Activated CD4-positive, alpha-beta T cell treated with anti-CD3 and anti-CD28 coated beads, Interleukin-2, amount 50 U/mL, for 24 hours (primary cell): Measurements from ENCODE around the gene ADAM33.

Experiments
- DNase-seq, 2 donors: peaks; one replicate each; pipeline ENCODE4 v3.0.0-alpha.2; 2020; ENCODE audit warnings: low read depth in 1 of 2, low spot score in 1 of 2

Gene ADAM33

DNA sequence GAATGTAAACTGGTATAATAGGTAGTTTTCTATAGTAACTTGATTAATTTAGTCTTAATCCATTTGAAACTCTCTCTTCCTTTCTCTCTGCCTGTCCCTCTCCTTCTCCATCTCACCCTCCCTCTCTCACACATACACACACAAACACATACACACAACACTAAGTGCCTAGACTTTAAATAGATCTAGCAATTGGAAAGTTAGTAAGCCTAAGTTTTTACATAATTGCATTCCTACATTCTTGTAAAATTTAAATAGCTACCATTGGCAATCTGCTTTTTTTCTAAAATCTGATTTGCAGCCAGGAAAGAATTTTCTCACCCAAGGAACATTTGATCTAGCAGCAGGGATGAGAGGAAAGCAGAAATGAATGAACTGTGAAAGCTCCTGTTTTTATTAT, 34.3 kb downstream of the ADAM33 start:
- DNase-seq = no peak

DNA sequence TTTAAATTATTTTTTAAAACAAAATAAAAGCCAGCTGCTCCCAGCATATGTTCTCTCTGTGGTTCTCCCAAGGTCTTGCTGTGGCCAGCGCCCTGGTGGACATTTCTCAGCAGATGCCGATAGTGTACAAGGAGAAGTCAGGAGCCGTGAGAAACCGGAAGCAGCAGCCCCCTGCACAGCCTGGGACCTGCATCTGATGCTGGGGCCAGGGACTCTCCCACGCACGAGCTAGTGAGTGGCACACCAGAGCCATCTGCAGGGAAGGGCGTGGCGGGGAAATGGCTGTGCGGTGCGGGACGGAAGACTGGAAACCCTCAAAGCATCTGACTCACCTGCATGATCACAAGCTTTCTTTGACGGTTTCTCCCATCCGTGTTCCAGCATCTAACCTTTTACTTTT, 35.2 kb downstream of the ADAM33 start:
- DNase-seq = no peak

DNA sequence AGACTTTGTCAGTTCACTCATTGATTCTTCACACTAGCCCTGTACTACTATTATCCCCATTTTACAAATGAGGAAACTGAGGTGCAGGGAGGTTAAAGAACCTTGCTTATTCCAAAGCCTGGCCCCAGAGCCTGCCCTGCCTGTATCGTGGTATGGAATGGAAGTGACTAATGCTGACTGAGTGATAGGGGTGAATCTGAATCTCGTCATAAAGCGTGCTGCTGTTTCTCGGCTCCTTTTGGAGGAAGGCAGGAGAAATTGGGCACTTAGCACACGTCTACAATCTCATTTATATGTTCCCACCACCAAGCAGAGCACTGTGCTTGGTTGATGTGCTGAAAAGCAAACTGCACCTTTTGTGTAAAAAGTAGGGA, 35.8 kb downstream of the ADAM33 start:
- no peak for DNase-seq

DNA sequence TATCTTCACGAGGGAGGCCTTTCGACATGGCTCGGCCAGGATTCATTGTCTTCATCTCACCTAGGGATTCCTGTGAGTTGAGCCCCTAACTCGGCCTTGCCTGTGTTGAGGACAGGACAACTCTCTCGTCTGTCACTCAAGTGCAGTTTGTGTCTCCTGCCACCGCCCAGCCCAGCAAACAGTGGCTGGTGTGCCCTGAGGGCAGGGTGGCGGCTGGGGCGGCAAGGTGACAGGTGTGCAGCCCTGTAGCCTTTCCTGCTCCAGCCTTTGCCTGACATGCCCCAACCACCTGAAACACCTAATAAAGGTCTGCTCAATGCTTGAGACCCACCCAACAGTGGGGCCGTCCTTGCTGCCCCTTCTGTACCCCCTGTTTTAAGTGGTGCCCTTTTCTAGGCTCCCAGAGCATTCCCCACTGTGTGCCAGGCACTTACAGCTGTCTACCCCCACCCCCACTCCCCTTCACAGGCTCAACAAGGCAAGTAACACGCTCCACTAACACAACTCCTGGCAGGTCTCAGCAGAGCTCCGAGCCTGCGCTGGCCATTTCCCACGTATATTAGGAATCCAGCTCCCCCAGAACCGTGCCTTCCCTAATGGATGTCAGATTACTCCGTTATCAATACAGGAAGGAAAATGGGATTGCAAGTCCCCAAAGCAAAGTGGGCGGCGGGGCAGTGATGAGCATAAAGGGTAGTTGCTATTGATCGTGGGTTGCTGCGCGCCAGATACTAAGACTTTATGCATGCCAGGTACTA, 36.3 kb downstream of the ADAM33 start:
- DNase-seq = no peak

DNA sequence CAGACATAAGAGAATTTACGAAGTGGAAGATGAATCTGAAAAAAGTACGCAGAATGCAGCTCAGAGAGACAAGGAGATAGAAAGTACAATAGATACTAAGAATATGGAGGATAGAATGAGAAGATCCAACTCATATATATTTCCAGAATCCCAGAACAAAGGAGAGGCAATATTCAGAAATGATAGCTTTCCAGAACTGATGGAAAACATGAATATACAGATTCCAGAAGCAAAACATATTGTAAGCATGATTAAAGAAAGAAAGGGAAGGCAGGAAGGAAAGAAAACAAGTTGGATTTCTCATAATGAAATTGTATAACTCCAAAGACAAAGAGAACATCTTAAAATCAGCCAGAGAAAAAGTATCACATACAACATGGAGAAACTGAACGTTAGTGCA, 41.6 kb downstream of the ADAM33 start:
- no peak for DNase-seq

DNA sequence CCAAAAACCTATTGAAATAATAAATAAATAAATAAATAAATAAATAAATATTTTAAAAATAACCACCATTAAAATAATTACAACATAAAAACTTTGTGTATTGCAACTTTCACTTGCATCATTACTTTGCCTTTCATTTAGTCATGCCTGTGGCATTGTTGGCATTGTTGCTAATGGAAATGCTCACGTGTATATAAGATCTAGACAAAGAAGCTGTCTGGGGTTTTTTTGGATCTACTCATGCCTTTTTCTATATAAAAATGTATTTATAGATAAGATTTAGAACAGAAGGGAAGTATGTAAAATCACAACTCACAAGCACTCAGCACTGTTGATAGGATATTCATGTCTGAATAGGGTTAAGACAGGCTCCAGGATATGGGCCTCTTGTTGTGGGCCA, 46.5 kb downstream of the ADAM33 start:
- DNase-seq = no peak

DNA sequence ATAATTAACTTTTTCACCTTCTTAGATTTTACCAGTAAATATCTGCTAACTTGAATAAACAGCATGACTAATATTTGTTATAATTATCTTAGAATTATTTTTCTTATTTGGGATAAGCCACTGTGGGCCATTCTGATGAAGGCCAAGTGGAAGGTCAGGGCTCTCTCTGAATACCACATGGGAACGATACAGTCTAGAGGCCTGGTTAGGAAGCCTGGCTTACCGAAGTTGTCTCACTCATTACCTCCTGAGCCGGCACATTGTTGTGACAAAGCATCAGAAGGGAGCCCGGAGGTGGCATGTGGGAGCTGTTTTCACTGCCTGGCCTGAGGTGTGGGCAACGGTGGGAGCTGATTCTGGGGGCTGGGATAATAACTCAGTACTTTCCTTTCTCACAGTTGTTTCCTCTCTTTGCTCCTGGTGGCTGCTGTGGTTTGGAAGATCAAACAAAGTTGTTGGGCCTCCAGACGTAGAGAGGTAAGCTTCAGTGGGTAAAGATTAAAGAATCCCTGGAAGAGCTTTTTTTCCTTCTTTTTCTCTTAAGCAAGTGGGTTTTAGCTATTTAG, 47.8 kb downstream of the ADAM33 start:
- DNase-seq = no peak

DNA sequence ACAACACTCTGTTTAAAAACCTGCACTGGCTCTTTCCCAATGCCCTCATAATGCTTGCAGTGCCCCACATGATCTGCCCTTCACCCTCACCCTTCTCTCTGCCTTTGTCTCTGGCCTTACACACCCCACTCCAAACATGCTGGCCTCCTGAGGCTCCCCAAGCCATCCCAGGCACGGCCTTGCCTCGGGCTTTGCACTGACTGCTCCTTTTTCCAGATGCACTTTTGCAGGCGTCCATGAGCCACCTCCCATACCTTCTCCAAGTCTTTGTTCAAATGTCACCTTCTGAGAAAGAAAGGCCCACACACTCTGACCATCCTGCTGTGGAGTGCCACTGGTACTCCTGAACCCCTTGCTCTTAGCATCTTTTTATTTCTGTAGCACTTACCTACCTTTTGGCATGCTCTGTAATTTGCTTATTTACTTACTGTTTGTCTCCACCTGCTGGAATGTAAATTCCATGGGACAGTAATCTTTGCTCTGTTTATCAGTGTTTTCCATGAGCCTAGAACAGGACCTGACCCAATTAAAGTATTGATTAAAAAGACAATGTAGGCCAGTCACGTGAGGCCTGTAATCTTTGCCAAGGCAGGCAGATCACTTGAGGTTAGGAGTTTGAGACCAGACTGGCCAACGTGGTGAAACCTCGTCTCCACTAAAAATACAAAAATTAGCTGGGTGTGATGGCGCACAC, 49.4 kb downstream of the ADAM33 start:
- DNase-seq = no peak

DNA sequence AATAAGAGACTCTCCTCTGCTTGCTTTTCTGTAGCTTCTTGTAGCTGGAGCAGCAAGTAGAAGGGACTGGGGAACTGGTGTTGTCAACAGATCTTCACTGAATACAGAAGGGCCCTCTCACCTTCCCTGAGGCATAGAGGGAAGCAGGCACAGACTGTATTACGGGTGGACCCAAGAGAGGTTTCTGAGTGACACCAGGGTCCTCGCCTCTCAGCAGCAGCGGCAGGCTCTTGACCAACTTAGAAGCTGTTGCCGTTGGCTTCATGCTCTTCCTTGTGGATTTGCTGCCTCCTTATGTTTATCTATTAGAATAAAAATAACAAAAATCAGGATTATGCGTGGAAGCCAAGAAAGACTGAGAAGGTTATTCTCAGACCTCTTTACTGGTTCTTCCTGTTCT, 50.3 kb downstream of the ADAM33 start:
- no peak for DNase-seq

DNA sequence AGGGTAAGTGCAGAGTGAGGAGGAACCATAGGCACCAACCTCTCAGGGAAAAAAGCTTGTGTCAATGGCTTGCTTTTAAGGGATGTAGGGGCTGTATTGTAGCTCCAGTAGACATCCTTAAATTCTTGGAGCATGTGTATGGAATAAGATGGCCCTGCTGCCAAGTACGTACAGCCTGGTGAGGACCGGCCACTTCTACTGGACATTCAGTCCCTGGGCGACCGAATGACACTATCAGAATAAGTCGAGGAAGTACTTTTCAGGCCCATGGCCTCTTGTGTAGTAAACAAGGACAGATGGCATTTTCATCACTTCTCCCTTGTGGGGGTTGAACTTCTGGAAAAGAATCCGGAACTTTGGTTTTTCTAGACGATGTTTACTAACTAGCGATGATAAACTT, 51.4 kb downstream of the ADAM33 start:
- DNase-seq = no peak

DNA sequence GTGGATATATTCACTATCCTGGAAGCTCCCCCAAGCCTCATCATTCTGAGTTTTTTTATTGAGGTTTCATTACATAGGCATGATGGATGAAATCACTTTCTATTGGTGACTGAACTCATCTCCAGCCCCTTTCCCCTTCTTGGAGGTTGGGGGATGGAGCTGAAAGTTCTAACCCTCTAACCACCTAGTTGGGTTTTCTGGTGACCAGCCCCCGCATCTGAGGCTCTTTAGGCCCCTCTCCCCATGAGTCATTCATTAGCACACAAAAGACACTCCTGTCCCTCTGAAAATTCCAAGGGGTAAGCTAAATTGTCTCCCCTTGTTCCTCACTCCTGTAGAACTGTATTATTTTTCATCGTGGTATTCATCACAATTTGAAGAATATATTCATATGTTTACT, 51.9 kb downstream of the ADAM33 start:
- DNase-seq = no peak

DNA sequence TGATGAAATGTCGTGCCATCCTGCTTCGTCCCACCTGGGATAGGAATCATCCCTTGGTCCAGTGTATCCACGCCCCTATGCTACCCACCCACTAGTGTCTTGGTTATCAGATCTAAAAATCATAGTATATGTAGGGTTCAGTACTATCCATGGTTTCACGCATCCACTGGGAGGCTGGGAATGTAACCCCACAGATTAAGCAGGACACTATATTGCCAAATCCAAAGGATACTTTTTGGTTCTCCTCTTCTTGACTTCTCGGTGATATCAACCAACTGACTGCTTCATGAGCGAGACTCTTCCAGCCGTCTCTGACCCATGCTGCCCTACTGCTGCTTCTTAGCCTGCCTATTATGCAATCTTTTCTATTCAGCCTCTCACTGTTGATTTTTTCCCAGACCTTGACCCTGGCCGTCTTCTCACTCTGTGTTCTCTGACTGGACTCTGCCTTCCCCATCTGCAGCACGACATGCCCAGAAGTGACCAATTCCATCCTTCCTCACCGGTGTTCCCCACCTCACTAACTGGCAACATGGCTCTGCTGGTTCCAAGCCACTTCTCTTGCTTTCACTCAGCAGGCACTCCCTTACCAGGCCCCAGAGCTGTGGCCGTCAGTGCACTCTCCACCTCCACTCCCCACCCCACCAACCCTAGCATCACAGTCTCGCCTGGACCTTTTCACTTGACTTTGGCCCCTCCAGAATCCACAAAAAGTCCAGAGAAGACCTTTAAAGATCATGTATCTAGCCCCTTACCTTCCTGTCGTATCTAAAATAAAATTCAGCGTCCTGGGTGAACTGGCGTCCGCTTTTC, 53.1 kb downstream of the ADAM33 start:
- no peak for DNase-seq

DNA sequence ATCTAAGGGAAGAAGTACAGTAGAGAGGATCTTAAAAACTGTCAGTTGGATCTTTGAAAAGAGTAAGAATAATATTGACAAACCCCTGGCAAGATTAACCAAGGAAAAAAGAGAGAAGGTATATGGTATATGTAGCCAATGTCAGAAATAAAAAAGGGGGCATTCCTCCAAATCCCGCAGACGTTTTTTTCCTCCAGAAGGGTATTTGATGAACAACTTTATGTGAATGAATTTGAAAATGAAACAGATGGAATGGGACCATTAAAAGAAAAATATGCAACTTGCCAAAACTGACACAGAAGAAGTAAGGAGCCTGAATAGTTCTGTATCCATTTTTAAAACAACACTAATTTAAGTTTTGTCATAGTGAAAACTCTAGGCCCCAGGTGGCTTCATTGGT, 54.3 kb downstream of the ADAM33 start:
- DNase-seq = no peak

DNA sequence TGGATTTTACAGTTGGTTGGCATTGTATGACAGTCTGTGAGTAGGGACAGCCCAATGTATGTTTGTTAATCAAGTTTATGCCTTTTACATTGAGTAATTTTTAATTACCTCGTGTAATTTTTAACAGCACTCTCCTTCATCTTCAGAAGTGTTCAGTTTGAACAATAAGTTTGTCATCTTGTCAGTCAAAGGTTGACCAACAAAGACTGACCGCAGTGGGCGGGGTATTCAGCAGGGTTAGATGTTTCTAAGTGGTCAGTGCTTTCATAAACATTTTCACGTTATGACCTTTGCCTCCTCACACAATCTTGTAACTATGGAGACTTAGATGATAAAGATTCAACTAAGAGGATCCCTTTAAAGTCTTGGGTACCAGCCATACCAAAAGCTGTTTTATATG, 59.4 kb downstream of the ADAM33 start:
- DNase-seq = no peak

DNA sequence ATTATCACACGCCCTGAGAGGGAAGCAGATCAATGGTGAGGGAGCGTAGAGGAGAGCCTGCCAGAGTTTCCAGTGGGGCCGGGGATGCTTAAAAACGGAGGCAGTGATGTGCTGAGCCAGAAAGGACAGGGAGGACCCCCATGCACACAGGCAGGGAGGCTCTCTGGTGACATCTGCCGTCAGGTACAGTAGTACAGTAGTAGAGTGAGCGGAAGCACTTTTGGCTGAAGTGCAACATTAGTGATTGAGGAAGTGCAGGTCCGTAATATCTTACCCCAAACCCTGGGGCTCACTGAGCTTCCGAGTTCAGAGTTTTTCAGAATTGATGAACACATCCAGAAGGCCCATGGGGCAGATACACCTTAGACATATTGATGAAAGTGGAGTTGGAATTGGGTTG, 60.7 kb downstream of the ADAM33 start:
- no peak for DNase-seq
